Umbilical cord (tissue), 2 donors: ENCODE measurements around the gene CNN2. TPM values are rescaled to one million over a fixed set of nuclear protein-coding genes. Genes with fewer than 3 reads are reported as not detected.
A peak's percentile ranks its signal among the peaks of the same experiment; 100 is the strongest.

ENCODE experiments used
- DNase-seq: peaks from one replicate; pipeline ENCODE4 v3.0.0-alpha.2; 2015; ENCODE audit warnings: low spot score
- total RNA-seq: library from RNA; depleted of rRNA; stranded (reverse); fragments of >200 nt; gene quantifications from one replicate; pipeline ENCODE4 v1.2.3, GENCODE V29; 2014; ENCODE audit warnings: low replicate concordance; ENCODE audit not compliant: insufficient read depth

Gene CNN2
- total RNA-seq, 1 donor from 2014 or later, result 120 TPM

GRCh38 chr19:1081301-1082164, 55.1 kb downstream of the CNN2 start:
- no peak for DNase-seq

- DNase-seq, result no peak
Observed at GRCh38 chr19:1082165-1082927, 55.9 kb downstream of the CNN2 start.

- no peak for DNase-seq
Observed at GRCh38 chr19:1082928-1083816, 56.8 kb downstream of the CNN2 start.

GRCh38 chr19:1084024-1084868, 57.8 kb downstream of the CNN2 start:
- no peak for DNase-seq

- DNase-seq, result no peak
Observed at GRCh38 chr19:1085053-1085658, 58.7 kb downstream of the CNN2 start.

- no peak for DNase-seq
Observed at GRCh38 chr19:1085676-1086442, 59.5 kb downstream of the CNN2 start.

GRCh38 chr19:1086613-1087012, 60.2 kb downstream of the CNN2 start:
- DNase-seq, result no peak

- DNase-seq, result peak; percentile 50
Observed at GRCh38 chr19:1087813-1088415, 61.5 kb downstream of the CNN2 start.

- no peak for DNase-seq
Observed at GRCh38 chr19:1088416-1089010, 62.1 kb downstream of the CNN2 start.

Other genes with a start within 250 kb of the CNN2 start
- 82.8 TPM for gene PTBP1, start 229.2 kb upstream of the CNN2 start, total RNA-seq
- not detected for gene PLPPR3, start 204.7 kb upstream of the CNN2 start, total RNA-seq
- gene AZU1, start 198.8 kb upstream of the CNN2 start, total RNA-seq, result not detected
- not detected for gene PRTN3, start 185.6 kb upstream of the CNN2 start, total RNA-seq
- gene ELANE, start 174.3 kb upstream of the CNN2 start, total RNA-seq, result not detected
- gene CFD, start 166.9 kb upstream of the CNN2 start, total RNA-seq, result 35.2 TPM
- 36.1 TPM for gene MED16, start 133.4 kb upstream of the CNN2 start, total RNA-seq
- gene RNU6-9, start 133.1 kb upstream of the CNN2 start, total RNA-seq, result not detected
- 44.3 TPM for gene R3HDM4, start 113.4 kb upstream of the CNN2 start, total RNA-seq
- gene KISS1R, start 109.3 kb upstream of the CNN2 start, total RNA-seq, result not detected
- 37.1 TPM for gene ARID3A, start 100.6 kb upstream of the CNN2 start, total RNA-seq
- 67.9 TPM for gene WDR18, start 42.3 kb upstream of the CNN2 start, total RNA-seq
- gene GRIN3B, start 26.2 kb upstream of the CNN2 start, total RNA-seq, result not detected
- 54.4 TPM for gene TMEM259, start 5.5 kb upstream of the CNN2 start, total RNA-seq
- not detected for gene RNU6-2, start 5.1 kb upstream of the CNN2 start, total RNA-seq
- gene ABCA7, start 13.5 kb downstream of the CNN2 start, total RNA-seq, result 2.2 TPM
- 15.6 TPM for gene ARHGAP45, start 40.6 kb downstream of the CNN2 start, total RNA-seq
- gene POLR2E, start 68.8 kb downstream of the CNN2 start, total RNA-seq, result 42.6 TPM
- 169 TPM for gene GPX4, start 77.4 kb downstream of the CNN2 start, total RNA-seq
- gene SBNO2, start 147.7 kb downstream of the CNN2 start, total RNA-seq, result 21.7 TPM
- 60.4 TPM for gene STK11, start 179.2 kb downstream of the CNN2 start, total RNA-seq
- gene CBARP, start 211.4 kb downstream of the CNN2 start, total RNA-seq, result not detected
- gene ATP5F1D, start 215.1 kb downstream of the CNN2 start, total RNA-seq, result 24.8 TPM
- 16.6 TPM for gene MIDN, start 222.0 kb downstream of the CNN2 start, total RNA-seq
- 319 TPM for gene CIRBP, start 242.7 kb downstream of the CNN2 start, total RNA-seq
- gene FAM174C, start 248.9 kb downstream of the CNN2 start, total RNA-seq, result 1.7 TPM